Ectodermal cell (in vitro differentiated cells): ENCODE results near the gene KIF3C.
"Not testable (repeated sequence)": the region's sequence is repeated elsewhere in the genome, so short reads cannot be mapped to it uniquely, and the experiment has no call there.

Experiments used
- H3K27ac ChIP-seq: 2 replicates; pipeline ENCODE4 v1.7.0; 2013; ENCODE audit warnings: mild to moderate bottlenecking, low read depth, low read length; ENCODE audit not compliant: insufficient read depth, poor library complexity, severe bottlenecking
- H3K27me3 ChIP-seq: 2 replicates; pipeline ENCODE4 v1.7.0; 2013; ENCODE audit warnings: mild to moderate bottlenecking, low read length; ENCODE audit not compliant: insufficient read depth, control insufficient read depth, poor library complexity, severe bottlenecking
- H3K36me3 ChIP-seq: one replicate; pipeline ENCODE4 v1.7.0; 2013; ENCODE audit warnings: low read length; ENCODE audit not compliant: control insufficient read depth, insufficient read depth
- H3K4me1 ChIP-seq: one replicate; pipeline ENCODE4 v1.7.0; 2013; ENCODE audit warnings: low read length; ENCODE audit not compliant: control insufficient read depth, insufficient read depth
- H3K4me3 ChIP-seq: 2 replicates; pipeline ENCODE4 v1.7.0; 2013; ENCODE audit warnings: low read depth, low read length, control low read depth; ENCODE audit not compliant: insufficient read depth
- H3K9me3 ChIP-seq: 2 replicates; pipeline ENCODE4 v1.7.0; 2013; ENCODE audit warnings: mild to moderate bottlenecking, low read length, moderate library complexity; ENCODE audit not compliant: control insufficient read depth
- WGBS, 2 experiments: methylation state at CpG; one replicate each; pipeline ENCODE4 v1.1.7; 2013; ENCODE audit warnings: missing lambda C conversion rate in 2 of 2; 5-methylcytosine and 5-hydroxymethylcytosine counted together

The KIF3C gene

GRCh38 chr2:25920786-25921415 lies 61.4 kb downstream of the KIF3C start:
- H3K9me3 ChIP-seq, result no peaks in the 10 kb centered on the region
- no peak overlapping the region for H3K4me3 ChIP-seq
- H3K4me1 ChIP-seq, result no peaks in the 10 kb centered on the region
- WGBS, 2 experiments, result 30 to 36% methylated on average over 12 of the region's 12 CpGs
- H3K27ac ChIP-seq, result no peak overlapping the region
- no peaks in the 10 kb centered on the region for H3K27me3 ChIP-seq
- no peaks in the 10 kb centered on the region for H3K36me3 ChIP-seq

GRCh38 chr2:25920336-25920735 lies 62.0 kb downstream of the KIF3C start:
- WGBS, 2 experiments, result 93 to 97% methylated on average over 5 of the region's 5 CpGs
- no peaks in the 10 kb centered on the region for H3K36me3 ChIP-seq
- no peak overlapping the region for H3K27ac ChIP-seq
- no peaks in the 10 kb centered on the region for H3K4me1 ChIP-seq
- H3K9me3 ChIP-seq, result no peaks in the 10 kb centered on the region
- no peaks in the 10 kb centered on the region for H3K27me3 ChIP-seq
- no peak overlapping the region for H3K4me3 ChIP-seq

- Histone ChIP-seq H3K4me1 (peaks cover 3% of the 10 kb centered on the region), H3K36me3 (no peaks in the 10 kb centered on the region), H3K4me3 (no peak overlapping the region), H3K27me3 (no peaks in the 10 kb centered on the region), H3K9me3 (no peaks in the 10 kb centered on the region), H3K27ac (no peak overlapping the region)
- WGBS, 2 experiments, result 95 to 98% methylated on average over 3 of the region's 3 CpGs
Measured at GRCh38 chr2:25917832-25918231, 64.5 kb downstream of the KIF3C start.

- not testable (repeated sequence) for H3K4me1 ChIP-seq, H3K4me3 ChIP-seq, H3K36me3 ChIP-seq, H3K9me3 ChIP-seq, H3K27ac ChIP-seq, H3K27me3 ChIP-seq
- WGBS, 2 experiments, result 92 to 93% methylated on average over 7 of the region's 7 CpGs
Measured at GRCh38 chr2:25917411-25917810, 64.9 kb downstream of the KIF3C start.

GRCh38 chr2:25915944-25916772 lies 66.1 kb downstream of the KIF3C start:
- H3K36me3 ChIP-seq, H3K9me3 ChIP-seq, H3K4me1 ChIP-seq, H3K27ac ChIP-seq, H3K4me3 ChIP-seq, H3K27me3 ChIP-seq: not testable (repeated sequence)
- 87 to 90% methylated on average over 15 to 16 of the region's 16 CpGs for WGBS, 2 experiments

- H3K4me3 ChIP-seq, H3K9me3 ChIP-seq, H3K27me3 ChIP-seq, H3K27ac ChIP-seq, H3K4me1 ChIP-seq, H3K36me3 ChIP-seq: not testable (repeated sequence)
- 90 to 93% methylated on average over 33 of the region's 33 CpGs for WGBS, 2 experiments
Measured at GRCh38 chr2:25915411-25915810, 66.9 kb downstream of the KIF3C start.

- not testable (repeated sequence) for H3K36me3 ChIP-seq, H3K4me3 ChIP-seq, H3K9me3 ChIP-seq, H3K27ac ChIP-seq, H3K4me1 ChIP-seq, H3K27me3 ChIP-seq
- WGBS, 2 experiments, result 49 to 62% methylated on average over 9 of the region's 9 CpGs
Measured at GRCh38 chr2:25913696-25913973, 68.7 kb downstream of the KIF3C start.

GRCh38 chr2:25912851-25913695 lies 69.2 kb downstream of the KIF3C start:
- Histone ChIP-seq H3K36me3 (no peaks in the 10 kb centered on the region), H3K27ac (peak overlapping the region; percentile 67), H3K4me1 (peaks cover 7% of the 10 kb centered on the region), H3K4me3 (no peak overlapping the region), H3K27me3 (no peaks in the 10 kb centered on the region), H3K9me3 (no peaks in the 10 kb centered on the region)
- 3% methylated on average over 9 to 10 of the region's 10 CpGs for whole genome bisulfite sequencing, 2 experiments

GRCh38 chr2:25909574-25909973 lies 72.7 kb downstream of the KIF3C start:
- not testable (repeated sequence) for H3K9me3 ChIP-seq, H3K27me3 ChIP-seq, H3K27ac ChIP-seq, H3K4me1 ChIP-seq, H3K4me3 ChIP-seq, H3K36me3 ChIP-seq
- 83% methylated on average over 1 of the region's 5 CpGs; no CpG with 5 or more reads in 1 of the 2 experiments for WGBS, 2 experiments

GRCh38 chr2:25905126-25905525 lies 77.2 kb downstream of the KIF3C start:
- Histone ChIP-seq H3K4me1 (no peaks in the 10 kb centered on the region), H3K4me3 (no peak overlapping the region), H3K27ac (no peak overlapping the region), H3K9me3 (no peaks in the 10 kb centered on the region), H3K36me3 (no peaks in the 10 kb centered on the region), H3K27me3 (no peaks in the 10 kb centered on the region)
- WGBS, 2 experiments, result 89 to 96% methylated on average over 2 of the region's 2 CpGs
